Common myeloid progenitor, CD34-positive (primary cell): ENCODE measurements around the gene ARHGAP19.
"Not testable (repeated sequence)": the region's sequence is repeated elsewhere in the genome, so short reads cannot be mapped to it uniquely, and the experiment has no call there.

Source experiments
- CTCF ChIA-PET: fragments of 350-600 bp; sonication (Branson Sonifier 250); formaldehyde crosslinking; loops from one replicate; lab custom pipeline; 2021; ENCODE audit warnings: antibody characterized with exemption; lab: Charles Lee
- POLR2A ChIA-PET: fragments of 350-600 bp; sonication (Branson Sonifier 250); formaldehyde crosslinking; loops from one replicate; lab custom pipeline; 2021; ENCODE audit warnings: antibody characterized with exemption; lab: Charles Lee
- DNase-seq, 3 donors: peaks; one replicate each; pipeline versions ENCODE4 v3.0.0 to v3.0.0-alpha.2; 2013
- H3K27ac ChIP-seq, 2 experiments: 1 replicate in 1 of 2; 2 replicates in 1 of 2; pipeline ENCODE4 v1.7.0; 2013; ENCODE audit warnings: inconsistent platforms in 2 of 2, low read length in 2 of 2, mild to moderate bottlenecking in 2 of 2, low read depth in 1 of 2, moderate library complexity in 1 of 2; ENCODE audit not compliant: severe bottlenecking in 2 of 2, insufficient read depth in 1 of 2, poor library complexity in 1 of 2
- H3K27me3 ChIP-seq, 5 experiments: replicated peaks in 2 of 5; 1 replicate in 3 of 5; 2 replicates in 2 of 5; pipeline versions ENCODE4 v1.6.1 to v1.7.0; 2013; ENCODE audit warnings: low read length in 4 of 5, mild to moderate bottlenecking in 2 of 5, moderate library complexity in 2 of 5, inconsistent platforms in 1 of 5; ENCODE audit not compliant: insufficient read depth in 5 of 5, control insufficient read depth in 4 of 5
- H3K36me3 ChIP-seq, 4 experiments: 1 replicate in 2 of 4; 2 replicates in 2 of 4; pipeline versions ENCODE4 v1.6.1 to v1.7.0; 2013; ENCODE audit warnings: low read length in 3 of 4, control low read depth in 1 of 4, mild to moderate bottlenecking in 1 of 4; ENCODE audit not compliant: control insufficient read depth in 4 of 4, insufficient read depth in 4 of 4
- H3K4me1 ChIP-seq, 4 experiments: 1 replicate in 3 of 4; 2 replicates in 1 of 4; pipeline versions ENCODE4 v1.6.1 to v1.7.1; 2013; ENCODE audit warnings: low read length in 3 of 4, mild to moderate bottlenecking in 3 of 4, control low read depth in 1 of 4, inconsistent platforms in 1 of 4, moderate library complexity in 1 of 4; ENCODE audit not compliant: control insufficient read depth in 4 of 4, insufficient read depth in 4 of 4; ENCODE audit errors: control extremely low read depth in 1 of 4
- H3K4me3 ChIP-seq, 7 experiments: 1 replicate in 4 of 7; 2 replicates in 3 of 7; pipeline versions ENCODE4 v1.5.1 to v1.7.0; 2013; ENCODE audit warnings: mild to moderate bottlenecking in 7 of 7, low read length in 6 of 7, moderate library complexity in 6 of 7, inconsistent platforms in 2 of 7, low read depth in 2 of 7, control low read depth in 1 of 7; ENCODE audit not compliant: insufficient read depth in 4 of 7, control insufficient read depth in 1 of 7; ENCODE audit errors: extremely low read depth in 1 of 7
- H3K9me3 ChIP-seq, 5 experiments: 1 replicate in 4 of 5; 2 replicates in 1 of 5; pipeline versions ENCODE4 v1.6.1 to v1.7.1; 2013; ENCODE audit warnings: low read length in 4 of 5, mild to moderate bottlenecking in 2 of 5, inconsistent platforms in 1 of 5, low read depth in 1 of 5, moderate library complexity in 1 of 5; ENCODE audit not compliant: control insufficient read depth in 4 of 5, insufficient read depth in 2 of 5; ENCODE audit errors: control extremely low read depth in 1 of 5
- WGBS: methylation state at CpG from one replicate; pipeline ENCODE4 v1.1.5; 2013; ENCODE audit not compliant: insufficient coverage; 5-methylcytosine and 5-hydroxymethylcytosine counted together

Gene ARHGAP19

GRCh38 chr10:97290076-97290475, 2.4 kb downstream of the ARHGAP19 start:
- WGBS, result 98% methylated on average over 12 of the region's 13 CpGs
- DNase-seq, H3K4me3 ChIP-seq, H3K27ac ChIP-seq, POLR2A ChIA-PET, H3K4me1 ChIP-seq, H3K9me3 ChIP-seq, CTCF ChIA-PET, H3K27me3 ChIP-seq: not testable (repeated sequence)
- H3K36me3 ChIP-seq, result peaks cover 0 to 10% (median 7%) of the 10 kb centered on the region in 4 experiments

GRCh38 chr10:97280783-97281182, 11.7 kb downstream of the ARHGAP19 start:
- peaks cover 0 to 3% (median 0%) of the 10 kb centered on the region in 4 experiments for H3K36me3 ChIP-seq
- no peak overlapping the region for H3K4me3 ChIP-seq
- ChIA-PET POLR2A (no interaction called here), CTCF (interaction anchor here (1.1 to 4.0 kb wide), 2 partner anchors 13 to 77 kb away, joined by 5 to 36 read pairs; no protein-coding TSS in a partner anchor)
- peaks cover 19 to 25% (median 21%) of the 10 kb centered on the region in 4 experiments for H3K4me1 ChIP-seq
- H3K27me3 ChIP-seq, result peaks cover 0 to 17% (median 0%) of the 10 kb centered on the region in 5 experiments
- H3K27ac ChIP-seq, result no peak overlapping the region
- H3K9me3 ChIP-seq, result no peaks in the 10 kb centered on the region
- WGBS, result 90% methylated on average over 2 of the region's 3 CpGs
- DNase-seq, result no peak

- ChIA-PET CTCF (interaction anchor here (0.6 to 4.0 kb wide), 18 partner anchors 8 to 949 kb away, joined by 3 to 36 read pairs (median 4); partner anchors contain the start of gene FRAT1), POLR2A (interaction anchor here (0.6 to 1.0 kb wide), 6 partner anchors 9 to 605 kb away, joined by 3 to 11 read pairs (median 4); partner anchors contain the start of gene FRAT1)
- peak; percentile 13 to 56 (median 41) for DNase-seq
- no peaks in the 10 kb centered on the region for H3K9me3 ChIP-seq
- H3K27ac ChIP-seq, result no peak overlapping the region
- peaks cover 19 to 30% (median 24%) of the 10 kb centered on the region in 4 experiments for H3K4me1 ChIP-seq
- WGBS, result 98% methylated on average over 5 of the region's 9 CpGs
- no peak overlapping the region for H3K4me3 ChIP-seq
- peaks cover 0 to under 1% (median 0%) of the 10 kb centered on the region in 4 experiments for H3K36me3 ChIP-seq
- peaks cover 0 to 17% (median 0%) of the 10 kb centered on the region in 5 experiments for H3K27me3 ChIP-seq
Observed at GRCh38 chr10:97279121-97279815, 13.2 kb downstream of the ARHGAP19 start.

GRCh38 chr10:97278491-97278989, 13.9 kb downstream of the ARHGAP19 start:
- no peaks in the 10 kb centered on the region for H3K36me3 ChIP-seq
- CTCF ChIA-PET, result interaction anchor here (0.6 to 4.0 kb wide), 21 partner anchors 8 to 948 kb away, joined by 3 to 36 read pairs (median 4); partner anchors contain the start of gene FRAT1
- DNase-seq, result peak; percentile 89 to 95 (median 92)
- no peaks in the 10 kb centered on the region for H3K9me3 ChIP-seq
- POLR2A ChIA-PET, result interaction anchor here (0.6 to 1.0 kb wide), 5 partner anchors 10 to 605 kb away, joined by 3 to 11 read pairs (median 5); partner anchors contain the start of gene FRAT1
- peaks cover 0 to 16% (median 0%) of the 10 kb centered on the region in 5 experiments for H3K27me3 ChIP-seq
- H3K4me3 ChIP-seq, result no peak overlapping the region
- H3K27ac ChIP-seq, result no peak overlapping the region
- H3K4me1 ChIP-seq, result peaks cover 19 to 30% (median 24%) of the 10 kb centered on the region in 4 experiments

- Histone ChIP-seq H3K4me1 (peaks cover 19 to 30% (median 24%) of the 10 kb centered on the region in 4 experiments), H3K9me3 (no peaks in the 10 kb centered on the region), H3K36me3 (no peaks in the 10 kb centered on the region), H3K27me3 (peaks cover 0 to 14% (median 0%) of the 10 kb centered on the region in 5 experiments), H3K4me3 (peak overlapping the region in 1 of 7 experiments; percentile 21), H3K27ac (no peak overlapping the region)
- WGBS, result no CpG with 5 or more reads among the region's 1 CpG
- CTCF ChIA-PET, result interaction anchor here (0.6 to 4.0 kb wide), 8 partner anchors 9 to 80 kb away, joined by 3 to 36 read pairs (median 4); partner anchors contain the start of gene FRAT1
- POLR2A ChIA-PET, result no interaction called here
- peak in 2 of 3 donors; percentile 11 to 42 for DNase-seq
Observed at GRCh38 chr10:97277551-97277950, 14.9 kb downstream of the ARHGAP19 start.

- Histone ChIP-seq H3K27ac (no peak overlapping the region), H3K9me3 (no peaks in the 10 kb centered on the region), H3K36me3 (no peaks in the 10 kb centered on the region), H3K27me3 (no peaks in the 10 kb centered on the region), H3K4me3 (no peak overlapping the region), H3K4me1 (peaks cover 19 to 29% (median 24%) of the 10 kb centered on the region in 4 experiments)
- ChIA-PET CTCF (interaction anchor here (1.2 to 3.9 kb wide), 3 partner anchors 9 to 82 kb away, joined by 4 to 22 read pairs (median 5); no protein-coding TSS in a partner anchor), POLR2A (no interaction called here)
- 0% methylated on average over 2 of the region's 9 CpGs for WGBS
- peak in 2 of 3 donors; percentile 42 to 69 for DNase-seq
Observed at GRCh38 chr10:97274828-97275227, 17.6 kb downstream of the ARHGAP19 start.
